Ramos (cell line): ENCODE data around the gene ABCB8.

Source experiments
- in situ Hi-C: fragments of 300-500 bp; cut with MboI; formaldehyde crosslinking; loops from one replicate; pipeline ENCODE4 v1.14.3; 2022; ENCODE audit warnings: low sequenced_read_pairs; ENCODE audit not compliant: unreplicated experiment

The ABCB8 gene

DNA sequence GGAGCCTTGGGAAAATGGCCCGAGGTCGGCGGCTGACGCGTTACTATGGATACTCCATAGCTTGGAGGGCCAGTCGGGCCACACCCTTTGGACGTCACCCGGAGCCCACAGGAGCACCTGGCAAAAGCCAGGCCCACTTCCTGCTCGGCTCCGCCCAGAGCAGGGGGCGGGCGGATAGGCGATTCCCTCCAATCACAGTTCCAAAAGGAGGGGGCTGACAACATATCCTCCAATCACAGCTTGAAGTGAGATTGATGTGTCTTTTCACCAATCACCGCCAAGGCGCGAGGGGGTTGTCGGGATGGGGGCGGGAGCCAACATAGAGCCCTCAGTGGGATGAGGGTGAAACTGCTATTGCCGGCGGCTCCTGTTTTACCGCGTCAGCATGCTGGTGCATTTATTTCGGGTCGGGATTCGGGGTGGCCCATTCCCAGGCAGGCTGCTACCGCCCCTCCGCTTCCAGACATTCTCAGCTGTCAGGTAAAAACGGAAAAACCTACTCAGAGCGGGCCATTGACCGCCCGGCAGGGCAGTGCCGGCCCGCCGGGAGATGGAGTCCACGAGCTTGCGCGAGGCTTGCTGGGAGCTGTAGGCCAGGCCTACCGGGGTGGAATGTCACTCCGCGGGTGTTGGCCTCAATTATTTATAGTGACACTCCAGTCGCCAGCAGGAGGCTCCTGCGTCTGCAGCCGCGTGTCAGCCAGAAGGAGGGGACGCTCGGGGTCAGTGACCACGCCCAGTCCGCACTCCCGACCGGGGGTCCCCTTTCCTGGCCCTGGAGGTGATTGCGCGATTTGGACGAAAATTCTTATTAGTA lies at the start of gene ABCB8:
TSS of gene ABCB8 (plus strand) at position 320 of the 817 bp plus-strand sequence. CDS start at position 386, 66 bp downstream.
- in situ Hi-C loops: no loop called here

DNA sequence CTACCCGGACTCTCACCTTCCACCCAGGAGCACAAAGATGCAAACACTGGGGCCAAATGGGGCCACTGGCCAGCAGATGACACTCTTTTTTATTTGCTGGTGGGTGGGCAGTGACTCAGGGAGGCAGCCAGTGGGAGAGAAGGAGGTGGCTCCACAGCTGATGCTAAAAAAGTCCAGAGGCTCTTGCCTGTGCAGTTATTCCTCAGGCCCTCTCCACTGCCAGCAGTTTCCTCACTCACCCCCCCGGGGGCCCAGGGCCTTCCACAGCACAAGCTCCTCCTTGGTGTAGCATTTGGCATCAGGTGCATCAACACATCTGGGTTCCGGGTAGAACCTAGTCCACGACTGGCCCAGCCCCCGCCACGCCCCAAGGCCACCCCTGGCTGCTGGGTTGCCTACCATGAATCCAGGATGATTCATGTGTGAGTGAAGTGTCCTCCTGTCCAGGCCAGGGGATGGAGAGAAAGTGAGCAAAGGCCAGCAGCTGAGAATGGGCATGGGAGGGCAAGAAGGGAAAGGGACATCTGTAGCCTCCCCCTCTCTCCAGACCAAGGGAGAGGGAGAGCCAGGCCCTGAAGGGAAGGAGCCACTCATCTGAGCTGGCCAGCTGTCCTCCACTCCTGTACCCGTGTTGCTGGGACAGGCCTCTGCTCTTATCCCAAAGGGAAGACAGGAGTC lies 48.4 kb upstream of the ABCB8 start:
- in situ Hi-C loops: loop anchor here (25.0 kb wide), 1 partner anchor 543 kb away; no protein-coding TSS in a partner anchor

DNA sequence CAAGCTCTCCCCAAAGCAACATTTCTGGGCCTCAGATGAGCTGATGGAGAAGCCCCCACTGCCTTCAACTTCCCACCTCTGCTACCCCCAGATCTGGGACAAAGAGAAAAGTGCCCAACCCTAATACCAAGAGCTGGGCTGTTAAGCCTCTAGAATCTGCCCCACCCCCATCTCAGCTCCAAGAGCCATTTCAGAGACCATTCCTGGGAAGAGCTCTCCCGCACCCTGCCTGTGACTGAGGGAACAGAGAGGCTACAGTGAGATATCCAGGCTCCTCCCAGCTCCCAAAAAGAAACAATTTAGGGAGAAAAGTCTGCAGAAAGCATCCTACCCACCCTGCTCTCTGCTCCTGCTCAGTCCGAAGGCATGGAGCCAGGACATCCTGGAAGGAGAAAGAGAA lies 47.6 kb upstream of the ABCB8 start:
- in situ Hi-C loops: loop anchor here (25.0 kb wide), 1 partner anchor 543 kb away; no protein-coding TSS in a partner anchor

DNA sequence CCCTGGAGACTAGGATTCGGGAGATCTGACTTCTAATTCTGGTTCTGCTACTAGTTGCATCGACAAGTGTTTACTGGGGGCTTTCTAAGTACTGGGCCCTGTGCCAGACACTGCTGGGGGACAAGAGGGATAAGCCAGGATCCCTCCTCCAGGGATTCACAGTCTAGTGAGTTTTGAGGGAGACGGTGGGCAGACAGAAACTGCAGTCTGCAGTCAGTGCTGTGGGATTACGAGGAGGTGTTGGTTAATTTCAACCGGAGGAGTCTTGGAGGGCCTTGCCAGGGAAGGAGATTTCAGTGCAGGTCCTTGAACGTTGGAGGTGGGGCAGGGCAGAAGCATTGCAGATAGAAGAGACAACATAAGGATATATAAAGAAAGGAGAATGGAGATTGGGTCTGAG lies 46.6 kb upstream of the ABCB8 start:
- in situ Hi-C loops: loop anchor here (25.0 kb wide), 1 partner anchor 544 kb away; no protein-coding TSS in a partner anchor

DNA sequence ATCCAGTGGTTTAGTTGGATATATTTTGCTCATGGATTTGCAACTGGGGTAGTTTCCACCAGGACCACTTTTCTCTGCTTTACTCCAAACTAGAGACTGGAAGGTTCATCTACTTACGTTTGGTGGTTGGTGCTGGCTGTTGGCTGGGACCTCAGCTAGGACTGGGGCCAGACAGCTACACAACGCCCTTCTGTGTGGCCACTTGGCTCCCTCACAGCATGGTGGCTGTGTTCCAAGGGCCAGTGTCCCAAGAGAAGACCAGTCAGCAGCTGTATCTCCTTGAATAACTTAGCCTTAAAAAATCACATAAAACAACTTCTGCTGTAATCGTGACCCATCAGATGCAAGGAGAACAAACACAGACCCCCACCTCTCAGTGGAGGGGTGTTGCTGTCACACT lies 45.9 kb upstream of the ABCB8 start:
- in situ Hi-C loops: loop anchor here (25.0 kb wide), 1 partner anchor 545 kb away; no protein-coding TSS in a partner anchor

DNA sequence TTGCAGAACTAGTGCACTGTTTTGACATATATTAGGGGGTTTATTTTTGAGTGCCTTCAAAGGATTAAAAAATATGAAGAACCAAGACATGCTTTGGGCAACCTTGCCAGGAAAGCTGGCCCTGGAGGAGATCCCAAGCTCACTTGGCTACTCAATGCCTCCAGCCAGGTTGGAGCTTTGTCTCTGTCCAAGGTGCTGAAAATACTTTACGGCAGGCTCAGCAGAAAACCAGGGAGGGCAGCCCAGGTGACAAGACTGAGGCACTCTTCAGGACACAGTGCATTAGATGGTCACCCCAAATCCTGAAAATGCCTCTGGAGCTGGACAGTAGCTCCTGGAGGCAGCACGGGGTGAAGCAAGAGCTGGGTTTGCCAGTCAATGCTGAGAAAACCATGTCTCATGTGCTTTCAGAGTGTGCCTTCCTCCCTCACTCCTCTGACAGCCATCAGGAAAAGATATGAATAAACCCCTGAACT lies 44.3 kb upstream of the ABCB8 start:
- in situ Hi-C loops: loop anchor here (25.0 kb wide), 1 partner anchor 547 kb away; no protein-coding TSS in a partner anchor

DNA sequence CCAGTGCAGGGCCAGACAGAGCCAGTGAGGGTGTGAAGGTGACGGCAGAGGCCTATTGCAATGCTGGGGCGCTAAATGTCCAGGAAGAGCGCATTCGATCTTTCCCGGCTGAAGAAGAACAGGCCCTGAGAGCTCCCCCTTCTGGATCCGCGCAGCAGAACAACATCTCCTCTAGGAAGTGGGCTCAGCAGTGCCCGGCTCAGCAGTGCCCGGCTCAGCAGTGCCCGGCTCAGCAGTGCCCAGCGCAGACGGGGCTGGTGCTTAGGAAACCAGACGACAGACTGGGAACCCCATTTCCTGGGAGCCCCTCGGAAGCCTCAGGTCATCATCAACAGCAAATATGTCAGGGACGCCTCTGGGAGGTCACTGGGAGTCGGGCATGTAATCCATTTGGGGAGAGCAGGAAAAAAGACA lies 42.1 kb upstream of the ABCB8 start:
- in situ Hi-C loops: loop anchor here (5.0 to 25.0 kb wide), 3 partner anchors 89 to 549 kb away; no protein-coding TSS in a partner anchor

DNA sequence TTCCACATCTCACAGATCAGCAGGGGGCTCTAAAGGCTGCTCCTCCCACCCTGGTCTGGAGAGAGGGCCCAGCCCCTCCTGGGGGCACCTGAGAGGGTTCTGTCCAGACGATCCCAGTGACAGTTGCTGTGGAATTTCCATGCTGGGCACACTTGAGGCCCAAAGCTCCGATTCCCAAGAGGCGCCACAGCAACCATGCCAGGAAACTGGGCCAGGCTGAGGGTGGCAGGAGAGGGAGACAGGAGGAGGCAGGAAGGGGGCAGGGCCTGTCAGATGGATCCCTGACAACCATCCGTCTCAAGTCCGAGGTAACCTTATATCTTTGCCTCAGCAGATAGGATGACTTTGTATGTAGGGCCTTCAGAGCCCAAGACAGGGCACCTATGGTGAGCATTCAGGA lies 41.7 kb upstream of the ABCB8 start:
- in situ Hi-C loops: loop anchor here (5.0 to 25.0 kb wide), 3 partner anchors 89 to 549 kb away; no protein-coding TSS in a partner anchor

DNA sequence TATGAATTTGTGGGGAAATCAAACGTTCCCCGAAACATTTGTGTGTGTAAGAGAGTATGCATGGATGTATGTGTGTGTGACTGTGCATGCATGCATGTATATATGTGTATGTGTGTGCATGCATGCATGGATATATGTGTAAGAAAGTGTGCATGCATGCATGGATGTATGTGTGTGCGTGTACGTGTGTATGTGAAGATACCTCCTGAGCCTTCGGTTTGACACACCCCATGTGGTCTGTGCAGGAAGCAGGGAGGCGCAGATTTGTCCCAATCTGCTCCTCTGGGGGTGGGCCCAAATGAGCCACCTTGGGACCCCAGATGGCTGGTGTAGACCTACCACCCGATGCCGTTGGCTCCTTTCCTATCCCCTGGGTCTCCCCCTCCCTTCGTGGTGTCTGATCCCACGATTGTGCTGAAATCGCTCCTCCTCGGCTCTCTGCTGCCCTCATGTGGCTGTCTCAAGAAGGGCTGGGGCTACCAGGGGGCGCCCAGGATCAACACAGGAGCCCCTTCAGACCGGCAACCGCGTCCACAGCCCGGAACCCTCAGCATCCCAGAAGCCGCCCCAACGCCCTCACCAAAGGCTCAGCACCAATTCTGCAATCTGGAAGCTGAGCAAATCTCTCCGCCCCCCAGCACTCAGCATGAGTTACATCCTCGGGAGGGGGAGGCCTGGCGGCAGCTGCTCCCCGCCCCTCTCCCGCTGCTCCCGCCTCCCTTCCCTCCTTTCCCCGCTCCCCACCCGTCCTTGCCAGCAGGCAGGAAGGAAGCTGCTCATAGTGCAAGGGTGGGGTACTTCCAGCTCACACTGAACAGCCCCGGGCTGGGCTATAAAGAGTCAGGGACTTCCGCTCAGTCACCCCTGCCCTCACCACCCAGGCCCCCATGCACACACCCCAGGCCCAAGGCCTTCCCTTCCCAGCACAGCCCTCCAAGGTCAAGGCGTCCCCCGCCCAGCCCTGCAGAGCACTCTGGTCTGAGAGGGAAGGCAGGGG lies 39.7 kb upstream of the ABCB8 start:
- in situ Hi-C loops: loop anchor here (5.0 to 25.0 kb wide), 3 partner anchors 91 to 551 kb away; no protein-coding TSS in a partner anchor

DNA sequence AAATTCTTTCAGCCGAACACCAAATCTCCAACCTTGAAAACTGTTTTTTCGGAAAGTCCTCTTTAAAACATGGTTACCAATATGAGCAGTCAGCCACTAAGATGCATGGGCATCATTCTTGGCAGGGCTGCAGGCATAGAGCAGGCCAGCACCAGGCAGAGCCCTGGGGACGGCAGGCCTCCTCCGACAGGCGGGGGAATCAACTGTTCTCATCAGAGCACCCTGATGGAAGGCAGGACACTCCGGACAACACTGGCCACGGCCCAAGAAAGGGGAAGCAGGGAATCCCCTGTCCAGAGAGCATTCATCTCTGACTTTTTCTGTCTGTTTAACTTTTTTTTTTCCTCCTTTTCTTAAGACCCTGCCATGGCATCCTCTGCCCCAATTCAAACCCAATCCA lies 38.8 kb upstream of the ABCB8 start:
- in situ Hi-C loops: loop anchor here (5.0 to 25.0 kb wide), 3 partner anchors 92 to 552 kb away; no protein-coding TSS in a partner anchor

DNA sequence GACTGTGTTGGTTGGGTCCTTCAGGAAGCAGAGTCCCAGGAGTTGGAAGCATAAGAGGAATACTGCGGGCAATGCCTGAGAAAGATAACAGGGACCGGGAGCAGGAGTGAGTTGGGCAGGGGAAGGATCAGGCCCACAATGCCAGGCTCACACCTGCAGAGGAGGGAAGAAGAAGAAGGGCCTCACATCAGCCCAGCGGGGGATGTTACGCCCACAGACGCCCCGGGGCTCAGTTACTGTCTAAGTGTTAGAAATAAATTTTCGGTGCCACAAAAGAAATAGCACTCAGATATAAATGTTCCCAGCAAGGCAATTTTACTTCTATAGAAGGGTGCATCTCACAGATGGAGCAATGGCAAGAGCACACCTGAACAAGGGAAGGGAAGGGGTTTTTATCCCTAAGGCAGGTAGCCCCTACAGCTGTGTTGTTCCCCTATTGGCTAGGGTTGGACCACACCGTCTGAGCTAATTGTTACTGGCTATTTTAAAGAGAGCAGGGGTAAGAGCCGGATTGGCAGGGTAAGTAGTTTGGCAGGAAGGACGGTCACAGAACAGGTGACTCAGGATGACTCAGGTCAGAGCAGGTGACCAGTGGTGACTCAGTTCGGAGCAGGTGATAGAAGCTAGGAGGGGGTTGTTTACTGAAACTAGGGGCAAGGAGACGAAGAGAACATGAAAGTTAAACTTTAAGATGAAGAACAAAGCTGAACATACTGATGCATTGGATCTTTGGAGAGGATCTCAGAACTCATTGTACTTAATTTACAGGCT lies 37.6 kb upstream of the ABCB8 start, which contains the start of gene NOS3:
TSS of gene NOS3 (plus strand) at position 602 of the 771 bp plus-strand sequence. CDS start 2,787 bp downstream, outside the sequence.
- in situ Hi-C loops: loop anchor here (25.0 kb wide), 1 partner anchor 553 kb away; no protein-coding TSS in a partner anchor

DNA sequence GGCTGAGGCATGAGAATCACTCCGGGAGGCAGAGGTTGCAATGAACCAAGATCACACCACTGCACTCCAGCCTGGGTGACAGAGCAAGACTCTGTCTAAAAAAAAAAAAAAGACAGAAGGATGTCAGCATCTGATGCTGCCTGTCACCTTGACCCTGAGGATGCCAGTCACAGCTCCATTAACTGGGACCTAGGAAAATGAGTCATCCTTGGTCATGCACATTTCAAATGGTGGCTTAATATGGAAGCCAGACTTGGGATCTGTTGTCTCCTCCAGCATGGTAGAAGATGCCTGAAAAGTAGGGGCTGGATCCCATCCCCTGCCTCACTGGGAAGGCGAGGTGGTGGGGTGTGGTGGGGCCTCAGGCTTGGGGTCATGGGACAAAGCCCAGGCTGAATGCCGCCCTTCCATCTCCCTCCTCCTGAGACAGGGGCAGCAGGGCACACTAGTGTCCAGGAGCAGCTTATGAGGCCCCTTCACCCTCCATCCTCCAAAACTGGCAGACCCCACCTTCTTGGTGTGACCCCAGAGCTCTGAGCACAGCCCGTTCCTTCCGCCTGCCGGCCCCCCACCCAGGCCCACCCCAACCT lies 36.1 kb upstream of the ABCB8 start:
- in situ Hi-C loops: loop anchor here (25.0 kb wide), 1 partner anchor 555 kb away; no protein-coding TSS in a partner anchor

DNA sequence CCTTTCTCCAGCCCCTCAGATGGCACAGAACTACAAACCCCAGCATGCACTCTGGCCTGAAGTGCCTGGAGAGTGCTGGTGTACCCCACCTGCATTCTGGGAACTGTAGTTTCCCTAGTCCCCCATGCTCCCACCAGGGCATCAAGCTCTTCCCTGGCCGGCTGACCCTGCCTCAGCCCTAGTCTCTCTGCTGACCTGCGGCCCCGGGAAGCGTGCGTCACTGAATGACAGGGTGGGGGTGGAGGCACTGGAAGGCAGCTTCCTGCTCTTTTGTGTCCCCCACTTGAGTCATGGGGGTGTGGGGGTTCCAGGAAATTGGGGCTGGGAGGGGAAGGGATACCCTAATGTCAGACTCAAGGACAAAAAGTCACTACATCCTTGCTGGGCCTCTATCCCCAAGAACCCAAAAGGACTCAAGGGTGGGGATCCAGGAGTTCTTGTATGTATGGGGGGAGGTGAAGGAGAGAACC lies 35.4 kb upstream of the ABCB8 start:
- in situ Hi-C loops: loop anchor here (25.0 kb wide), 1 partner anchor 556 kb away; no protein-coding TSS in a partner anchor

DNA sequence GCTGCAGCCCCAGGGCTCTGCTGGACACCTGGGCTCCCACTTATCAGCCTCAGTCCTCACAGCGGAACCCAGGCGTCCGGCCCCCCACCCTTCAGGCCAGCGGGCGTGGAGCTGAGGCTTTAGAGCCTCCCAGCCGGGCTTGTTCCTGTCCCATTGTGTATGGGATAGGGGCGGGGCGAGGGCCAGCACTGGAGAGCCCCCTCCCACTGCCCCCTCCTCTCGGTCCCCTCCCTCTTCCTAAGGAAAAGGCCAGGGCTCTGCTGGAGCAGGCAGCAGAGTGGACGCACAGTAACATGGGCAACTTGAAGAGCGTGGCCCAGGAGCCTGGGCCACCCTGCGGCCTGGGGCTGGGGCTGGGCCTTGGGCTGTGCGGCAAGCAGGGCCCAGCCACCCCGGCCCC lies 34.7 kb upstream of the ABCB8 start:
- in situ Hi-C loops: loop anchor here (25.0 kb wide), 1 partner anchor 556 kb away; no protein-coding TSS in a partner anchor

DNA sequence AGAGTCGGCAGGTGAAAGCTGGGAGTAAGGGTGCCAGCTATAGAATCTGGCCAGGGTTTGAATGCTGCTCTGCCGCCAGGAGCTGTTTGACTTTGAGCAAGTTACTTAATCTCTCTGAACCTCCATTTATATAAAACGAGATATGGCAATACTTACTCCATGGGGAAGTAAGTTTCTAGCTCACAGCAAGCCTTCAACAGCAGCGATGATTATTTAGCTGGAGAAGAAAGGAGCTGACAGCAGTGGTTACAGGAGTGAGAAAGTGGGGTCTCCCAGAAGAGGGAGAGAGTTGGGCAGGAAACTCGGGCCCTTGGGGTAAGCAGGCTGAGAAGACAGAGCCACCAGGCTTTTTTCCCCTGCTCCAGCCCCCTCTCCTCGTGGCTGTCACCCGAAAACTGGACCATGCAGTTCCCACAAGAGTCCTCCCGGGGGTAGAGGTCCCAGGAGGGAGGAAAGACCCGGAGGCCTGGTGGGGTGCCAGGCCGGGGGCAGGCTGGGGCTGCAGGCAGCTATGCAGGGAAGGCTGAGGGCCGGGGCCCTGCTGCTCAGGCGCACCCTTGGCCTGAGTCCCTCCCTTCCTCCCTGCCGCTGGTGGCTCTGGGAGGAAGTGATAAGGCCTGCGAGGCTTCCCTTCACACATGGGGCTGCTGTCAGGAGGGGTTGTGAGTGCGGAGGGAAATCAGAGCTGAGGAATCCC lies 34.0 kb upstream of the ABCB8 start:
- in situ Hi-C loops: loop anchor here (25.0 kb wide), 1 partner anchor 557 kb away; no protein-coding TSS in a partner anchor

DNA sequence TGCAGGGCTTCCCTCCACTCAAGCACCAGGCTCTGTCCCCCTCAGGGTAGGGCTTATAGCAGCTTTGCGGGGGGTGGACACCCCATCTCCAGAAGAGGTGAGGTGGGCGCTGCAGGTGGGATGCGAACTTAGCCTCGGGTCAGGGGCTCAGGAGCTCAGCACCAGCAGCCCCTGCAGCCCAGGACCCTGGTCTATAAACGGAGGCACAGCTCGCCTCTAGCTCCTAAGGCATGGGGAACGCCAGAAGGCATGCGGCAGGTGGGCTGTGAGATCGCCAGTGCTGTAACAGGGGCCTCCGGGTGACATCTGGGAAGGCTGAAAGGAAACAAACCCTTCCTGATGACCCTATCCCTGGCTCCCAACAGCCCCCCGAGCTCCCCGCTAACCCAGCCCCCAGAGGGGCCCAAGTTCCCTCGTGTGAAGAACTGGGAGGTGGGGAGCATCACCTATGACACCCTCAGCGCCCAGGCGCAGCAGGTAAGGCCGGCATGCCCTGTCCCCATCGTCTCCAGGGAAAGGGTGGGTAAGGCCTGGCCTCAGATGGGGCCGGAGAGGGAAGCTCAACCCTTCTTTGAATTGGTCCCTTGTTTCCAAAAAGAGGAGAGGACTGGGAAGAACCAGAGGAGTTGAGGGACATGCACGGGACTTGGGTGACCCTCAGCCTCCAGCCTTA lies 33.3 kb upstream of the ABCB8 start:
- in situ Hi-C loops: loop anchor here (25.0 kb wide), 1 partner anchor 558 kb away; no protein-coding TSS in a partner anchor
